Measurements from ENCODE around the gene ACTL8.

The ACTL8 gene

GRCh38 chr1:17711941-17712340, 43.2 kb upstream of the ACTL8 start:
- ChIA-PET POLR2A (no interaction called here), CTCF (no interaction called here)
- TF ChIP-seq CTBP1 (IDR thresholded peaks at IDR 0.05; ENCODE audit: borderline replicate concordance), result no peak
- TF ChIP-seq NFRKB (IDR thresholded peaks at IDR 0.05), result no peak
- no peak for TF ChIP-seq BHLHE40 (IDR thresholded peaks at IDR 0.05; ENCODE audit: borderline replicate concordance)
- no peak for TF ChIP-seq FOXM1 (IDR thresholded peaks at IDR 0.05; ENCODE audit: borderline replicate concordance)
- no peak for TF ChIP-seq SP1 (IDR thresholded peaks at IDR 0.05)
- no peak for TF ChIP-seq FOXK2 (IDR thresholded peaks at IDR 0.05)
- TF ChIP-seq HDGF (IDR thresholded peaks at IDR 0.05; ENCODE audit: borderline replicate concordance), result no peak
- no peak for TF ChIP-seq ARNT (IDR thresholded peaks at IDR 0.05)
- no peak for TF ChIP-seq SUZ12 (IDR thresholded peaks at IDR 0.05)
- no peak for TF ChIP-seq L3MBTL2 (conservative IDR thresholded peaks at IDR 0.05)
- no peak for TF ChIP-seq ZNF384 (IDR thresholded peaks at IDR 0.05)
- no peak for TF ChIP-seq PKNOX1 (IDR thresholded peaks at IDR 0.05)
- TF ChIP-seq ELF4 (IDR thresholded peaks at IDR 0.05), result no peak
- TF ChIP-seq LEF1 (IDR thresholded peaks at IDR 0.05; ENCODE audit: borderline replicate concordance), result no peak
- TF ChIP-seq FOXA1 (IDR thresholded peaks at IDR 0.05), result no peak
- no peak for DNase-seq (ENCODE audit: extremely low spot score)

GRCh38 chr1:17713993-17714392, 41.1 kb upstream of the ACTL8 start:
- POLR2A ChIA-PET, result no interaction called here
- CTCF ChIA-PET, result no interaction called here
- no peak for DNase-seq (ENCODE audit: extremely low spot score)
- TF ChIP-seq PKNOX1 (IDR thresholded peaks at IDR 0.05) (no peak), ELF4 (IDR thresholded peaks at IDR 0.05) (no peak), FOXK2 (IDR thresholded peaks at IDR 0.05) (no peak), SUZ12 (IDR thresholded peaks at IDR 0.05) (no peak), SP1 (IDR thresholded peaks at IDR 0.05) (no peak), FOXM1 (IDR thresholded peaks at IDR 0.05; ENCODE audit: borderline replicate concordance) (no peak), BHLHE40 (IDR thresholded peaks at IDR 0.05; ENCODE audit: borderline replicate concordance) (no peak), LEF1 (IDR thresholded peaks at IDR 0.05; ENCODE audit: borderline replicate concordance) (no peak), NFRKB (IDR thresholded peaks at IDR 0.05) (no peak), ZNF384 (IDR thresholded peaks at IDR 0.05) (no peak), ARNT (IDR thresholded peaks at IDR 0.05) (no peak), FOXA1 (IDR thresholded peaks at IDR 0.05) (no peak), CTBP1 (IDR thresholded peaks at IDR 0.05; ENCODE audit: borderline replicate concordance) (no peak), TARDBP (IDR thresholded peaks at IDR 0.05) (no peak), L3MBTL2 (conservative IDR thresholded peaks at IDR 0.05) (no peak), HDGF (IDR thresholded peaks at IDR 0.05; ENCODE audit: borderline replicate concordance) (no peak)

- peak; percentile 17 for DNase-seq (ENCODE audit: extremely low spot score)
- no peak for TF ChIP-seq FOXM1 (IDR thresholded peaks at IDR 0.05; ENCODE audit: borderline replicate concordance)
- 0 out of 2 replicates have a peak, but pooled peaks have one; percentile 15 for TF ChIP-seq L3MBTL2 (conservative IDR thresholded peaks at IDR 0.05)
- POLR2A ChIA-PET, result no interaction called here
- CTCF ChIA-PET, result no interaction called here
Observed at GRCh38 chr1:17717594-17718535, 37.3 kb upstream of the ACTL8 start.

- ChIA-PET CTCF (no interaction called here), POLR2A (no interaction called here)
- DNase-seq (ENCODE audit: extremely low spot score), result no peak
- TF ChIP-seq HDGF (IDR thresholded peaks at IDR 0.05; ENCODE audit: borderline replicate concordance) (no peak), FOXA1 (IDR thresholded peaks at IDR 0.05) (no peak), NFRKB (IDR thresholded peaks at IDR 0.05) (no peak), CTBP1 (IDR thresholded peaks at IDR 0.05; ENCODE audit: borderline replicate concordance) (no peak), ARNT (IDR thresholded peaks at IDR 0.05) (no peak), PKNOX1 (IDR thresholded peaks at IDR 0.05) (no peak), LEF1 (IDR thresholded peaks at IDR 0.05; ENCODE audit: borderline replicate concordance) (no peak), TARDBP (IDR thresholded peaks at IDR 0.05) (no peak), SP1 (IDR thresholded peaks at IDR 0.05) (no peak), L3MBTL2 (conservative IDR thresholded peaks at IDR 0.05) (no peak)
Observed at GRCh38 chr1:17719874-17720273, 35.3 kb upstream of the ACTL8 start.

- CTCF ChIA-PET, result no interaction called here
- POLR2A ChIA-PET, result no interaction called here
- no peak for DNase-seq (ENCODE audit: extremely low spot score)
- TF ChIP-seq FOXK2 (IDR thresholded peaks at IDR 0.05), result no peak
- no peak for TF ChIP-seq SP1 (IDR thresholded peaks at IDR 0.05)
- TF ChIP-seq HDGF (IDR thresholded peaks at IDR 0.05; ENCODE audit: borderline replicate concordance), result no peak
- TF ChIP-seq ZNF384 (IDR thresholded peaks at IDR 0.05), result no peak
- no peak for TF ChIP-seq SUZ12 (IDR thresholded peaks at IDR 0.05)
- TF ChIP-seq L3MBTL2 (conservative IDR thresholded peaks at IDR 0.05), result no peak
Observed at GRCh38 chr1:17721444-17721843, 33.7 kb upstream of the ACTL8 start.

GRCh38 chr1:17723684-17724083, 31.4 kb upstream of the ACTL8 start:
- DNase-seq (ENCODE audit: extremely low spot score), result no peak
- POLR2A ChIA-PET, result no interaction called here
- CTCF ChIA-PET, result interaction anchor here (1.4 kb wide), 1 partner anchor 62 kb away, joined by 3 read pairs; no protein-coding TSS in a partner anchor
- TF ChIP-seq CTBP1 (IDR thresholded peaks at IDR 0.05; ENCODE audit: borderline replicate concordance) (no peak), NFRKB (IDR thresholded peaks at IDR 0.05) (no peak), TARDBP (IDR thresholded peaks at IDR 0.05) (no peak), LEF1 (IDR thresholded peaks at IDR 0.05; ENCODE audit: borderline replicate concordance) (no peak), ELF4 (IDR thresholded peaks at IDR 0.05) (no peak), FOXM1 (IDR thresholded peaks at IDR 0.05; ENCODE audit: borderline replicate concordance) (no peak), PKNOX1 (IDR thresholded peaks at IDR 0.05) (no peak)

All from HEK293T (cell line).